HAP-1 (cell line): ENCODE results near the gene SORCS2.

Source experiments
- DNase-seq, 2 experiments: peaks; one replicate each; pipeline ENCODE4 v3.0.0-alpha.2; 2016 to 2020; ENCODE audit warnings: low spot score in 2 of 2
- H3K27me3 ChIP-seq: fragments of 250-450 bp; sonication (Bioruptor Pico); 2 replicates; pipeline ENCODE4 v1.5.1; 2020; ENCODE audit warnings: low read depth, mild to moderate bottlenecking, moderate library complexity
- H3K36me3 ChIP-seq: fragments of 250-450 bp; sonication (Bioruptor Pico); replicated peaks from 2 replicates; pipeline ENCODE4 v1.5.1; 2020; ENCODE audit warnings: mild to moderate bottlenecking
- H3K4me1 ChIP-seq: fragments of 250-450 bp; sonication (Bioruptor Pico); 2 replicates; pipeline ENCODE4 v1.5.1; 2020; ENCODE audit warnings: mild to moderate bottlenecking
- H3K4me3 ChIP-seq: fragments of 250-450 bp; sonication (Bioruptor Pico); 2 replicates; pipeline ENCODE4 v1.5.1; 2020; ENCODE audit warnings: mild to moderate bottlenecking, moderate library complexity
- H3K9me3 ChIP-seq: fragments of 250-450 bp; sonication (Bioruptor Pico); 2 replicates; pipeline ENCODE4 v1.5.1; 2020; ENCODE audit warnings: mild to moderate bottlenecking, moderate library complexity
- in situ Hi-C: fragments of 300-500 bp; cut with MboI; formaldehyde crosslinking; loops from 3 replicates; pipeline ENCODE4 v1.14.3; 2020; ENCODE audit warnings: low sequenced_read_pairs, inconsistent platforms, mixed read lengths

The SORCS2 gene

DNA sequence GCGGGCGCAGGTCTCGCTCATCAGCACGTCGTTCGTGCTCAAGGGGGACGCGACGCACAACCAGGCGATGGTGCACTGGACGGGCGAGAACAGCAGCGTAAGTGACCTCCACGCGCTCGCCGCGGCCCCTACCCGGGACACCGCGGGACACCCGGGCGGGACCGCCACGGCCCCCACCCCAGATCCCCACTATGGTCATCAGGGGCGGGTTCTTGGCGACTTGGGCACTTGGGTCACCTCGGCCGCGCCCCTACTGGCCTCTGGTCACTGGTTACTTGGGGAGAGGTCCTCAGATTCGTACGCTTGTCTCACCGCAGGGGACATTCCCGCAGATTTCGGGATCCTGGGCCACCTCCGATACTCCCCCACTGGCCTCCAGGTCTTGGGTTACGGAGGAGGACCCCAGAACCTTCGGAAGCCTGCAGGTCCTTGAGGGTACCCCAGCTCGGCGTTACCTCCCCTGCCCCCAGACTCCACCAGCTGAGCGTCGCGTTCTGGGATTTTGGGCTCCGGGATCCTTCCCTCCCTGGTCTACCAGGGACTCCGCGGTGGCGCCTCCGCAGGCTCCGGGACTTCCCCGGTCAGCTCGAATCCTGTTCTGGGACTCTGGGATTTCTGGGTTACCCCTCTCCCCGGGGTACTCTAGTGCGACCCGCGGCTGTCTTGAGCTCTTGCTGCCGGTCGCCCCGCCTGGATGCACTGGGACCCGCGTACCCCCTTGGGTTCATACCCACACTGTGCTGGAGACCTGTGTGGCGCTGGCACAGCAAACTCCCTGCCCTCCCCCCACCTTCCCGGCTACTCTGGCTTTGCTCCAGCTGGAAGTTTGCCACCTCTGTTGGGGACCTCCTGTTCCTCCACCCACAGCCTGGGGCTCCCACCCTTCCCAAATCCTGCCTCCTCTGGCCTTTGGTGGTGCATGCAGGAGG lies 956 bp downstream of the SORCS2 start:
- H3K4me3 ChIP-seq = 0 out of 2 replicates have a peak overlapping the region, but pooled peaks have one; percentile 9
- no peaks in the 10 kb centered on the region for H3K36me3 ChIP-seq
- no peaks in the 10 kb centered on the region for H3K9me3 ChIP-seq
- in situ Hi-C loops = loop anchor here (25.0 kb wide), 1 partner anchor 519 kb away; no protein-coding TSS in a partner anchor
- H3K27me3 ChIP-seq = peaks cover 71% of the 10 kb centered on the region
- DNase-seq = peak in 1 of 2 experiments; percentile 23
- no peaks in the 10 kb centered on the region for H3K4me1 ChIP-seq

DNA sequence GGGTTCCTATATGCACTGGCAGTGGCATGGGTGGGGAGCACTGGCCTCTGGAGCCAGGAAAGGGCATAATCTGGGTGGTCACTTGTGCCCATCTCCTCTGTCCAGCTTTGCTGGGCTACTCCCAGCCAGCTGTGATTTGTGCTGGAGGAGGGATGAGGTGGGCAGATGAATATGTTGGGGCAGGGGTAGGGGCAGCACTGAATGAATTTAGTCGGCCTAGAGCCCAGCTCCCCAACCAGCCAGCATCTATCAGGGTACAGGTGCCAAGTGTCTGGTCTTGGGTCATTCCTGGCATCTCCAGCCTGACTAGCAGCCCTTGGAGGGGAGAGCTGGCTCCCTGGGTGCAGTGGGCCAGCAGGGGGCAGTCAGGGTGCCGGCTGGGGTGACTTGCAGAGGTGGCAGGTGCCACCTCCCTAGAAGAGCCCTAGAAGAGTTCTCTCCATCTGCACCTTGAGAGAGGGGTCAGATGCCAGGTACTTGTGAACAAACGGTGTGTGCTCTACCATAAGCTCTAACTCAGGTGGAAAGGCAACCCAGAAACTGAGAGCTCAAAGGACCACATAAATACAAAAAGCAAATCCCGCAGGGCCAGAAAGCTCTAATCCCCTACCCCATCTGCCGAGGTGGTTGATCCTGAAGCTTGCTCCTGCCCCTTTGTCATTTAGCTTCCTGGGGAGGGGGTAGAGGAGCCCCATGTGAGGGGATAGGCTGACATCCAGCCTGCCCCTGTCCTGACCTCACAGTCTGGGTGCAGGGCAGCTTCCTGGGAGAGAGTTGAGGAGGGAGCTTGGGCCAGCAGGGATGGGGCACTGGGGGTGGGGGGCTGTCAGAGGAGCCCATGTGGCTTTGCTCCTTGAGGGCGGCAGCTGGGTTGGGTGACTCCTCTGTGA lies 2.2 kb downstream of the SORCS2 start:
- peak in 1 of 2 experiments; percentile 51 for DNase-seq
- H3K4me3 ChIP-seq = no peak overlapping the region
- peaks cover 59% of the 10 kb centered on the region for H3K27me3 ChIP-seq
- in situ Hi-C loops = loop anchor here (25.0 kb wide), 1 partner anchor 518 kb away; no protein-coding TSS in a partner anchor
- H3K36me3 ChIP-seq = no peaks in the 10 kb centered on the region
- H3K4me1 ChIP-seq = no peaks in the 10 kb centered on the region
- H3K9me3 ChIP-seq = no peaks in the 10 kb centered on the region

DNA sequence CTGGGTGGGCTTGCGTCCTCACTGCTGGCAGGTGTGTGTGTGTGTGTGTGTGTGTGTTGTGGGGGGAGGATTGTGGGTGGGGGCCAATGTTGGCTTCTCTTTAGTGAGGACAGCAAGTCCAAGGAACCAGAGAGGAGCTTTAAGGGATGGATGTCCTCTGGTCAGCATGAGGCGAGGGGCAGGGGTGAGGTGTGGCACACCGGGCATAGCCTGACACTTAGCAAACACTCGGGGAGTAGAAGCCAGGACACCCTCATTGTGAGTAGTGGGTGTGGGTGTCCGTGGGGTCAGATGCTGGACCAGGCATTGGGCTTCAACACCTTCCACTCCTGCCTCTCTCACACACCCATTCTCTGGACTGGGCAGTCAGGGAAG lies 2.8 kb downstream of the SORCS2 start:
- no peaks in the 10 kb centered on the region for H3K36me3 ChIP-seq
- in situ Hi-C loops = loop anchor here (25.0 kb wide), 1 partner anchor 517 kb away; no protein-coding TSS in a partner anchor
- no peaks in the 10 kb centered on the region for H3K9me3 ChIP-seq
- H3K27me3 ChIP-seq = peaks cover 53% of the 10 kb centered on the region
- peak in 1 of 2 experiments; percentile 1 for DNase-seq
- H3K4me1 ChIP-seq = no peaks in the 10 kb centered on the region
- H3K4me3 ChIP-seq = no peak overlapping the region

DNA sequence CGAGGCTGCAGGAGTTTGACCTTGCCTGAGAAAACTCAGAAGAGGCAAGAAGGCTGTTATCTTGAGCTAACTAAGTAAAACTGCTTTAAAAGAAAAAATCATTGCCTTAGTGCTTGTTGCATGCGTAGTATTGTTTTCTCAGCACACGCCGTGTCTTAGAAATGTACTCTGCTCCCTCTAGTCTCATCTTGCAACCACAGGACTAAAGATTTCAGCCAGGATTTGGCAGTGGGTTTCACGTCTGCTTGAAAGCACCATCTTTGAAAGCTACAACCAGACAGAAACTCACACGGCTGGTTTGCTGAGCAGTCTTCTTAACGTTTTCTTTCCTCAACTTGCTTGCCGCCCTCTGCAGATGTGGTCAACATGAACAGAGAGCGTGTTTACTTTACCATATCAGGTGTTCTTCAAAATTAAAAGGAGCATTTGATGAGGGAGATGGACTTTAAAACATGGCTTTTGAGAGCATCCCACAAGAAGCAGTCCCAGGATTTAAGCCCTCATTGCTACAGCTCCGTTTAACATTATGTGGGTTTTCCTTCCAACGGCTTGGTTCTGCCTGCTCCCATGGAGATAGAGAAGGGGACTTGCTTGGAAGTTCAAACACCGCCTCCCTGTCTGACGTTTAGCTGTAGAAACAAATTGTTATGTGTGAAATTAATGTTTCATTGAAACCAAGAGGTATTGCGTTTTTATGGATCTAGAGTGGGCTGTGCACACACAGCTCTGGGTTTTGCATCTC lies 3.4 kb downstream of the SORCS2 start:
- DNase-seq = no peak
- in situ Hi-C loops = loop anchor here (25.0 kb wide), 1 partner anchor 517 kb away; no protein-coding TSS in a partner anchor
- Histone ChIP-seq H3K27me3 (peaks cover 53% of the 10 kb centered on the region), H3K4me3 (no peak overlapping the region), H3K36me3 (no peaks in the 10 kb centered on the region), H3K9me3 (no peaks in the 10 kb centered on the region), H3K4me1 (no peaks in the 10 kb centered on the region)

DNA sequence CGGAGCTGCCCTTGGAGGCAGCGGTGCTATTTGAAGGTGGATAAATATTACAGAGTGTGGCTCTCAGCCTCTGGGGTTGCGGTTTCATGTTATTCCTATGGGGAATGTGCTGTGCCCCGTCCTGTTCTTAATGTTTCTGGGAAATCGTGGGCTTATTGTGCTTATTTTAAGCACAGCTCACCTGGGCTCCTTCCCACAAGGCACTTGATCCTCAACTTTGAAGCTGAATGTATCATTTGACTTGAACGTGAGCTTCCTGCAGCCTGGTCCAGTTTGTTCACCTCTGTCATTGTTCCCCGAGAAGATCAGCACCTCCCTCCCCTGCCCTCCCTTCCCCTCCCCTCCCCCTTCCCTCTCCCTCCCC lies 3.9 kb downstream of the SORCS2 start:
- in situ Hi-C loops = loop anchor here (25.0 kb wide), 1 partner anchor 516 kb away; no protein-coding TSS in a partner anchor
- peaks cover 47% of the 10 kb centered on the region for H3K27me3 ChIP-seq

DNA sequence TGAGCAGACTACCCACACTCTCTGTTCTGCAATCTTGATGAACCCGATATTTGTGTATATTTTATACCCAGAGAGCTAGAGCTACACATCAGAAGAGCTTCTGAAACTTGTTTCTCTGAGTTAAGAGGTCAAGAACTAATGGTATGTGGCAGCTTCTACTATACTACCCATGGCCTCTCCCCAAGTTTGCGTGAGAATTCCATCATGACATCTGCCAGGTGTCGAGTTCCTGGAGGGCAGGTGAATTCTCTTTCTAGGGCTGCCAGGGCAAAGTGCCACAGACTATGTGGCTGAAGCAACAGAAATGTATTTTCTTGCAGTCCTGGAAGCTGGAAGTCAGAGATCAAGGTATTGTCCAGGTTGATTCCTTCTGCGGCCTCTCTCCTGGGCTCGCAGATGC lies 4.4 kb downstream of the SORCS2 start:
- Histone ChIP-seq H3K27me3 (peaks cover 43% of the 10 kb centered on the region), H3K9me3 (no peaks in the 10 kb centered on the region; the same call in 1 of the 2 replicates), H3K4me3 (no peak overlapping the region), H3K36me3 (no peaks in the 10 kb centered on the region), H3K4me1 (peaks cover 2% of the 10 kb centered on the region; the same call in 1 of the 2 replicates)
- in situ Hi-C loops = loop anchor here (25.0 kb wide), 1 partner anchor 516 kb away; no protein-coding TSS in a partner anchor
- DNase-seq = no peak

More for the DNA sequence above, 3.9 kb downstream of the SORCS2 start:
- no peaks in the 10 kb centered on the region for H3K4me1 ChIP-seq
- H3K36me3 ChIP-seq = no peaks in the 10 kb centered on the region
- H3K9me3 ChIP-seq = no peaks in the 10 kb centered on the region
- DNase-seq = no peak
- H3K4me3 ChIP-seq = no peak overlapping the region

DNA sequence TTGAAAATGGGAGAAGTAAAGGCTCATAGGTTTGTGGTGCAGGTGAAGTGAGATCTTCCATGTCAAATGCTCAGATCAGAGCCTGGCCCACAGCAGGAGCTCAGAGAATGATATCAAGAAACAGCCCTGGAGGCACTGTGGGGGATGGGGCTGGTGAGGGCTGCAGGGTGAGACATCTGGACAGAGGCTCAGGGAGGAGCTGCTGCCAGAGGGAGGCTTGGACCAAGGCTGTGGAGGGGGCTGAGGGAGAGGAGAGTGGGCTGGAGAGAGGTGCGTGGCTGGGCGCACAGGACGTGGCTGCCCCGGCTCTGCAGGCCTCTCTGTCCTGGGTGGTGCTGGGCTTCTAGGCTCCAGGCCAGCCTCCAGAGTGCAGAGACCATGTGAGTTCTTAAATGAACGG lies 5.6 kb downstream of the SORCS2 start:
- Histone ChIP-seq H3K4me1 (peaks cover 13% of the 10 kb centered on the region), H3K9me3 (no peaks in the 10 kb centered on the region; the same call in 1 of the 2 replicates), H3K4me3 (no peak overlapping the region), H3K27me3 (peaks cover 39% of the 10 kb centered on the region), H3K36me3 (no peaks in the 10 kb centered on the region)
- in situ Hi-C loops = loop anchor here (25.0 kb wide), 1 partner anchor 514 kb away; no protein-coding TSS in a partner anchor
- no peak for DNase-seq

DNA sequence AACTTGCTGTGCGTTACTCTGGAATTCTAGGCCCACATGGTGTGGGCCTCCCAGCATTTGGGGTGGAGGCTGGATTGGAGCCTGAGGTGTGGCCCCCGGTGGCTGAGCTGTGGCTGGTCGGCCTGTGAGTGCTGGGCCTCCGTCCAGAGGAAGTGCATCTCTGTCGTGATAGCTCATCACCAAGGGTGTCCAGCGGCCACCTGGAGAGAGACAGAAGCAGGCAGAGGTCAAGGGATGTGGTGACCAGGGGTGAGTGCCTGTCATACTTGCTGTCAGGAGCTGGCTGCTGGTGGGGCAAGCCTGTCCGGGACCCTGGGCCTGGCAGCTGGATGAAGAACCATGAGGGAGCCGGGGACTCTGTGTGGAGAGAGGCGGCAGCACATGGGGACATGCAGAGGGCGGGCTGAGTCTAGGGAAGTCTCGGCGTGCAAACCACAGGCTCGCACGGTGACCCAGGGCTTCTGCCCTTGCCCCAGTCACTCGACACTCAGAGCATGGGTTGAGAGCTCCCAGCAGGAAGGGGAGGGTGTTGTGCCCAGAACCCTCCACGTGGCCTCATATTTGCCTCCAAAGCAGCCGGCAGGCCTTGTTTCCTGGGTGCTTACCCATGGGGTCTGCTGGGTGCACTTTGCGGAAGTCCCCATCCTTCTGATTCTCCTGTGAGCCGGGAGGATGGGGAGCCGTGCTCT lies 6.2 kb downstream of the SORCS2 start:
- in situ Hi-C loops = loop anchor here (25.0 kb wide), 1 partner anchor 514 kb away; no protein-coding TSS in a partner anchor
- H3K27me3 ChIP-seq = peaks cover 32% of the 10 kb centered on the region
- no peak for DNase-seq
- H3K4me3 ChIP-seq = no peak overlapping the region
- no peaks in the 10 kb centered on the region; the same call in 1 of the 2 replicates for H3K9me3 ChIP-seq
- peaks cover 14% of the 10 kb centered on the region for H3K4me1 ChIP-seq
- no peaks in the 10 kb centered on the region for H3K36me3 ChIP-seq

DNA sequence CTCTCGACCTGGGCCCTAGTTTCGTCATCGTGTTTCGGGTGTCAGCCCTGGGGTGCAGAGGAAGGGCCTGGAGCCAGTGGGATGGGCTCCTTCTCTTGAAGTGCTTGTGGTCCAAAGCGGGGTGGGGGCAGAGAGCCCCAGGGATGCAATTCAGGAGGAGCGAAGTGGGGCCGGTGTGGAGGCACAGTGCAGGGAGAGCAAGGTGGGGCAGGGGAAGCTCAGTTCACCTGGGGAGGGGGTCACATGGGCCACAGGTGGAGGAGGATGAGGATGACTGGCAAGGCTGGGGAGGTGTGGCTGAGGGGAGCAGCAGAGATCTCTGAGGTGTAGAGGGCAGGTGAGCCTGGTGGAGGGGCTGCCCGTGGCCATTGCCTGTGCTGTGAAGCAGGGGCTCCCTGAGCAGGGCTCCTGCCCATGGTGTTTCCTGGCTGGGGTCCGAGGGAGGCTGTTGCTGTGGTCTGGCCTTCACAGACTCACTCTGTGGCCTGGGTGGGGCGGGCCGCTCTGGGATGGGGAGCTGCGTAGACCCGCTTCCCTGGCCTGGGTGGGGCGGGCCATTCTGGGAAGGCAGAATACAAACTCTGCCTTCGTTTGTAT lies 6.9 kb downstream of the SORCS2 start:
- Histone ChIP-seq H3K9me3 (no peaks in the 10 kb centered on the region; the same call in 1 of the 2 replicates), H3K4me3 (no peak overlapping the region), H3K36me3 (no peaks in the 10 kb centered on the region), H3K27me3 (peaks cover 26% of the 10 kb centered on the region), H3K4me1 (peaks cover 14% of the 10 kb centered on the region)
- peak in 1 of 2 experiments; percentile 5 for DNase-seq
- in situ Hi-C loops = loop anchor here (25.0 kb wide), 1 partner anchor 513 kb away; no protein-coding TSS in a partner anchor

DNA sequence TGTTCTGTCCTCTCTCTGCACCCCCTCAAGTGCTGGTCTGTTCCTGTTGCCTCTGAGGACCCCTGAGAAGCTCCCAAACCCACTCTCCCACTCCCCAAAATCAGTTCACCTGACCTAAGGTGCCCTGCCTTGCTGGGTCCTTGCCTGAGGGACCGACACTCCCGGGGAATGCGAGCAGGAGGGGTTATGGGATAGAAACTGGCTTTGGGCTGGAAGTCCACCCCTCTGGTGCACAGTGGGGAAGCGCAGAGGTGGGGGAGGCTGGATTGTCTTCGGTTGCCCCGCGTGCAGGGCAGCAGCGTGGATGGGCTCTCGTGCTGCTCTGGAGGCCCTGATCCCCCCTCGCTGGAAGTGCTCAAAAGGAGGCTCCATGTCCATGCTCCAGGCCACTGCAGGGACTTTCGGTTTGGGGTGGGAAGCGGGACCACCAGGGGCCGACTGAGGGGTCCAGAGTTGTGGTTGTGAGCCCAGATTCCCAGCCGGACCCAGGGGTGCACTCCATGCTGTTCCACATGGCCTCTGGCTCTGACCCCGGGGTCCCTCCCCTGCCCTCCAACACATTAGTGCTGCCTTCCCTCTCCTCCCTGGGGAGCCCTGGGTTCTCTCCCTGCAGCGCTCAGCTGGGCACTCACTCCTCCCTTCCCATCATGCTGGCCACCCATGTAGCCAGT lies 7.6 kb downstream of the SORCS2 start:
- no peaks in the 10 kb centered on the region; the same call in 1 of the 2 replicates for H3K9me3 ChIP-seq
- peaks cover 19% of the 10 kb centered on the region; the same call in 1 of the 2 replicates for H3K27me3 ChIP-seq
- DNase-seq = no peak
- no peaks in the 10 kb centered on the region for H3K36me3 ChIP-seq
- peaks cover 14% of the 10 kb centered on the region for H3K4me1 ChIP-seq
- no peak overlapping the region for H3K4me3 ChIP-seq
- in situ Hi-C loops = loop anchor here (25.0 kb wide), 1 partner anchor 512 kb away; no protein-coding TSS in a partner anchor

DNA sequence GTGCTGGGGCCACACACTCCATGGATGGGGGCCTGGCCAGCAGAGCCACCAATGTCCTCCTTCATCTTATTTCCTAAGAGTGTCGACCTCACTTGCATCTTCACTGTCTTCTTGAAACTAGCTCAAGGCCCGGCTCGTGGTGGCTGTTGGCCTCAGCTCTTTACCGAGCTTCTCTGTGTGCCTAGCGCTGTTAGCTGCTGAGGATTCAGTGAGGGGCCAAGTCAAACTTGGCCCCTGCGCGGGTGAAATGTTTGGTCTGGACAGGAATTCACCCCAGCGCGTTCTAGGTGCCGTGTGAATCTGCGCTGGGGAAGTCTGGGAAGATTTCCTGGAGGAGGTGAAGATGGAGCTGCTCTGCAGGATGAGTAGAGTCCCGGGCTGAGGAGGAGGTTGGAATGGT lies 8.5 kb downstream of the SORCS2 start:
- no peaks in the 10 kb centered on the region for H3K36me3 ChIP-seq

More for the DNA sequence above, 8.5 kb downstream of the SORCS2 start:
- DNase-seq = no peak
- no peak overlapping the region for H3K4me3 ChIP-seq
- no peaks in the 10 kb centered on the region; the same call in 1 of the 2 replicates for H3K9me3 ChIP-seq
- peaks cover 14% of the 10 kb centered on the region for H3K4me1 ChIP-seq
- H3K27me3 ChIP-seq = peaks cover 14% of the 10 kb centered on the region; the same call in 1 of the 2 replicates
- in situ Hi-C loops = no loop called here
